ENCODE measurements around the gene DNALI1. TPM values are rescaled to one million over a fixed set of nuclear protein-coding genes. Genes with fewer than 3 reads are reported as not detected.

DNALI1 gene
- total and polyA plus RNA-seq, 2 of the 8 experiments (the other 6 are each of a cell fraction or from before 2014, with no cell fraction given) = 8.9 to 11.3 TPM

DNA sequence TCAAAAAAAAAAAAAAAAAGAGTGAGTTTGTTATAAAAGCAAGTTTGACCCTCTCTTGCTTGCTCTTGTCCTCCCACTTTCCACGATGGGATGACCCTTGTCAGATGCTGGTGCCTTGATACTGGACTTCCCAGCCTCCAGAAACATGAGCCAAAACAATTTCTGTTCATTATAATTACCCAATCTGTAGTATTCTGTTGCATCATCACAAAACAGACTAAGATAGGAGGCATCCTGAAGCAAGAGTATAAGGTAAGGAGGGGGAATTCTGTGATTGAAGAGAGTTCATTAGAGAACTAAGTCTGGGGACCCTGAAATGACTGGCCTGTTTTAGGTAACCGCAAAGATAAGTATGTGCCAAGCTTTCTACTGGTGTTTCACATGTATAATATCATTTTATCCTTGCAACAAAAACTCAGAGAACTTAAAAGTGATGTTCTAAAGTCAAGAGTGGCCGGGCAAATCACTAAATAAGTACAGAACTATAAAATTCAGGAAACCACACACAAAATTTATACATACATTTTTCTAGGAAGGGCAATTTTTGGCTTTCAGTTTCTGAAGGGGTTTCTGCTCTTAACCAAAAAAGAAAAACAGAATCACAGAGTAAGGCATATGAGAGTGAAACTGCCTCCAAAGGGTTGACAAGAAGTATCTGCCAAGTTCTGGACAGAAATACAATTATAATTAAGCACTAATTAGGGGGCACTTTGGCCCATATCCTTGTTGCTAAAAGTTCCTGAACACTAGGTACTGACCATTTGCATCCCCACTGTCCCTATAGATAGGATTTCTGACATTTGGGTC is 14.0 kb downstream of the DNALI1 start:
- no peak overlapping the region for H3K14ac ChIP-seq (ENCODE audit: insufficient read length)
- FAIRE-seq = no peak
- TF ChIP-seq SIN3A (conservative IDR thresholded peaks at IDR 0.05 in 1 of 2, IDR thresholded peaks at IDR 0.05 in 1 of 2; ENCODE audit: low read depth in 1 of 2, low read length in 2 of 2) (no peak), JUN (IDR thresholded peaks at IDR 0.05; ENCODE audit: low read depth, low read length) (no peak), TCF12 (IDR thresholded peaks at IDR 0.05; ENCODE audit: low read depth, low read length) (no peak), SRF (IDR thresholded peaks at IDR 0.05; ENCODE audit: low read depth, low read length) (no peak), RFX5 (IDR thresholded peaks at IDR 0.05; ENCODE audit: borderline replicate concordance, low read depth, low read length) (no peak), SP1 (IDR thresholded peaks at IDR 0.05; ENCODE audit: low read depth, low read length) (no peak), ATF3 (IDR thresholded peaks at IDR 0.05; ENCODE audit: insufficient read depth, low read depth, low read length) (no peak), PHF8 (conservative IDR thresholded peaks at IDR 0.05; ENCODE audit: low read depth, low read length) (no peak), CHD2 (IDR thresholded peaks at IDR 0.05; ENCODE audit: low read length) (no peak), RNF2 (IDR thresholded peaks at IDR 0.05; ENCODE audit: borderline replicate concordance, low read depth, low read length, missing control alignments, poor library complexity, severe bottlenecking) (no peak), EGR1 (IDR thresholded peaks at IDR 0.05; ENCODE audit: borderline replicate concordance, low read depth, low read length) (no peak), MAX (IDR thresholded peaks at IDR 0.05) (no peak)

More for the DNA sequence above, 14.0 kb downstream of the DNALI1 start:
- H3K23me2 ChIP-seq (ENCODE audit: low read depth, low read length) = no peaks in the 10 kb centered on the region
- peaks cover 44 to 95% (median 81%) of the 10 kb centered on the region in 4 experiments for H3K36me3 ChIP-seq (ENCODE audit: control insufficient read depth in 2 of 4, insufficient read depth in 4 of 4, low read length in 3 of 4)
- no peaks in the 10 kb centered on the region for H3K27me3 ChIP-seq (replicated peaks in 1 of 4; ENCODE audit: control insufficient read depth in 3 of 4, extremely low read depth in 1 of 4, insufficient read depth in 3 of 4, low read length in 3 of 4)
- no peak overlapping the region for H2BK5ac ChIP-seq (ENCODE audit: low read depth, low read length)
- no peak overlapping the region for H2BK15ac ChIP-seq (ENCODE audit: low read length)
- no peak overlapping the region for H3K18ac ChIP-seq (ENCODE audit: extremely low read depth, low read length)
- H4K91ac ChIP-seq (replicated peaks; ENCODE audit: insufficient read length, low read length) = no peak overlapping the region
- no peaks in the 10 kb centered on the region for H3K79me1 ChIP-seq (ENCODE audit: low read depth, low read length)
- 93% methylated on average over 3 of the region's 3 CpGs; no CpG with 5 or more reads in 1 of the 2 experiments for WGBS, 2 experiments (ENCODE audit: extremely low coverage in 1 of 2, insufficient coverage in 1 of 2, insufficient read length in 1 of 2, insufficient replicate concordance in 2 of 2, low coverage in 1 of 2, low lambda C conversion rate in 2 of 2, missing lambda C conversion rate in 1 of 2)
- no peak for DNase-seq (ENCODE audit: low read depth in 1 of 2, low spot score in 2 of 2)
- no peak overlapping the region for H3K23ac ChIP-seq (ENCODE audit: insufficient read length)
- H3K56ac ChIP-seq (replicated peaks; ENCODE audit: insufficient read length, low read depth, low read length) = no peak overlapping the region
- no peak overlapping the region for H4K5ac ChIP-seq (ENCODE audit: insufficient read length, low read depth, low read length)
- no peak overlapping the region for H3K4ac ChIP-seq (replicated peaks; ENCODE audit: insufficient read length, low read depth, low read length)
- H3K27ac ChIP-seq (ENCODE audit: low read depth, low read length) = no peak overlapping the region
- H2BK20ac ChIP-seq (ENCODE audit: low read length) = no peak overlapping the region
- ChIA-PET POLR2A (ENCODE audit: partially characterized antibody) (interaction anchor here (0.6 kb wide), 1 partner anchor 55 kb away, joined by 4 read pairs; no protein-coding TSS in a partner anchor), CTCF (ENCODE audit: partially characterized antibody) (no interaction called here)
- no peak overlapping the region for H2AK5ac ChIP-seq (ENCODE audit: low read depth, low read length)
- no peaks in the 10 kb centered on the region for H3K4me1 ChIP-seq (replicated peaks in 1 of 4; ENCODE audit: control insufficient read depth in 3 of 4, insufficient read depth in 4 of 4, low read length in 3 of 4)
- H4K20me1 ChIP-seq (replicated peaks in 1 of 2; ENCODE audit: control insufficient read depth in 1 of 2, insufficient read depth in 2 of 2, low read length in 2 of 2) = peaks cover under 1 to 4% of the 10 kb centered on the region in 2 experiments
- H3K9me3 ChIP-seq (ENCODE audit: insufficient read depth in 2 of 2, low read depth in 1 of 2, low read length in 1 of 2) = no peaks in the 10 kb centered on the region
- no peak overlapping the region for H2BK120ac ChIP-seq (replicated peaks; ENCODE audit: low read depth, low read length)
- H3K4me2 ChIP-seq (ENCODE audit: insufficient read depth in 1 of 2, low read depth in 2 of 2, low read length in 2 of 2) = no peak overlapping the region
- no peak overlapping the region for H2BK12ac ChIP-seq (ENCODE audit: low read depth, low read length)
- no peak overlapping the region for H4K8ac ChIP-seq (ENCODE audit: extremely low read depth, insufficient read depth, low read length)
- no peaks in the 10 kb centered on the region for H3K79me2 ChIP-seq (ENCODE audit: control insufficient read depth in 1 of 2, insufficient read depth in 2 of 2, low read length in 2 of 2)
- no peak overlapping the region for H3K4me3 ChIP-seq (ENCODE audit: extremely low read depth in 1 of 4, insufficient read depth in 2 of 4, low read depth in 3 of 4, low read length in 4 of 4)
- no peak overlapping the region for H3K9ac ChIP-seq (replicated peaks in 1 of 4; ENCODE audit: extremely low read depth in 1 of 4, low read depth in 3 of 4, low read length in 3 of 4)
- no peak overlapping the region for H2AFZ ChIP-seq (ENCODE audit: low read length)
